HG03354 (cell line): ENCODE results near the gene COQ8A.
A peak's percentile ranks its signal among the peaks of the same experiment; 100 is the strongest.

ENCODE experiments used
- ATAC-seq: cut with Tn5 transposase; IDR thresholded peaks from one replicate; pipeline ENCODE4 v1.9.1; 2021; ENCODE audit warnings: mild to moderate bottlenecking; ENCODE audit not compliant: unreplicated experiment, poor library complexity, severe bottlenecking

Gene COQ8A

DNA sequence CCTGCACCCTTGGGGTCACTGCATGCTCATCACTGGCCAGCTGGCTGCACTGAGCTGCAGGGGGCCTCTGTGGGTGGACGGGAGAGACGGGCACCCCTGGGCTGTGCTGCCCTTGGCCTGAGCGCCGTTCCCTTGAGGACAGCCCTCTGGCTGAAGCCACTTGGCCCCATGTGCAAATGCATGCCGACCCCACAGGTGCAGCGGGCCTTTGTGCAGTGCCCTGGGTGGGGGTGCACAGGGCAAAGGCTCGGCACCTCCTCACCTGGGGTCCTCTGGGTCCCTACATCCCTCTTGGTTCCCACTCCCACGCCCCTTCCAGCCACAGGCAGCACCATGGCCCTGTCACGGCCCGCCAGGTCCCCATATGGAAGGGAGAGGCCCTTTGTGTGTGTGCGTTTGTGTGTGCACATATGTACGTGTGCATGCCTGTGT, 41.3 kb downstream of the COQ8A start:
- ATAC-seq = no peak

DNA sequence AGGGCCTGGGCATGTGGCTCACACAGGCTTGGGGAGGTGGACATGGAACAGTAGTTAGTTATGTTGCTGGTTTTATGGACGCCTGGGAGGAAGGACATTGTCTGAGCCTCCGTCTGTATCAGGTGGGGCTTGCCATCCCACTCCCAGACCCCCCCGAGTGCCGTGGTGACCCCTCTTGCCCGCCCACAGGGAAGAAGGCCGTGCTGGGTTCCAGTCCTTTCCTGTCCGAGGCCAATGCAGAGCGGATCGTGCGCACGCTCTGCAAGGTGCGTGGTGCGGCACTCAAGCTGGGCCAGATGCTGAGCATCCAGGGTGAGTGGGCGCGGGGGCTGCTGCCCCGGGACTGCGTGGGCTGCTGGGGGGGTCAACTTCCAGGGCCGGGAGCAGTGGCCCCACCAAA, 41.7 kb downstream of the COQ8A start:
- ATAC-seq = no peak

DNA sequence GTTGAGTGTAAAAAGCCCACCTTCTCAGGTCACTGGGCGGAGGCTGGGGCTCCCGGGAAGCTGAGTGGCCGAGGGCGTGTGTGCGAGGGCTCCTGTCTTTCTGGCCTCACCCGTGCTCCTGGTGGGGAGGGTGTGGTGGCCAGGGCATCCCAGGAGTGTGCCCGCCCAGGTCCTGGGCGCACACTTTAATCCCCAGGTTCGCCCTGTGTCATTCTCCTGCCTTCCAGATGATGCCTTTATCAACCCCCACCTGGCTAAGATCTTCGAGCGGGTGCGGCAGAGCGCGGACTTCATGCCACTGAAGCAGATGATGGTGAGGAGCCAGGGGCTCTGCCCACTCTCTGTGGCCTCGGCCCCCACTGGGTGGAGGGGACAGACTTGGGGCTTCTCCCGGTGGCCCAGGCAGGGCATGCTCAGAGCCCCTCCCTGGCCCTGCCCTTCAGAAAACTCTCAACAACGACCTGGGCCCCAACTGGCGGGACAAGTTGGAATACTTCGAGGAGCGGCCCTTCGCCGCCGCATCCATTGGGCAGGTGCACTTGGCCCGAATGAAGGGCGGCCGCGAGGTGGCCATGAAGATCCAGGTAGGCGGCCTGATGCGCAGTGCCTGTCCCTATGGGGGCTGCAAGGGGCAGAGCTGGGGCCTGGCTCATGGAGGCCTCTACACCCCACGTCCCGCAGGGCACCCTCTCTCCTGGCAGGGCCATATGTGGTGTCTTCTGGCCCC, 42.5 kb downstream of the COQ8A start:
- ATAC-seq = no peak

DNA sequence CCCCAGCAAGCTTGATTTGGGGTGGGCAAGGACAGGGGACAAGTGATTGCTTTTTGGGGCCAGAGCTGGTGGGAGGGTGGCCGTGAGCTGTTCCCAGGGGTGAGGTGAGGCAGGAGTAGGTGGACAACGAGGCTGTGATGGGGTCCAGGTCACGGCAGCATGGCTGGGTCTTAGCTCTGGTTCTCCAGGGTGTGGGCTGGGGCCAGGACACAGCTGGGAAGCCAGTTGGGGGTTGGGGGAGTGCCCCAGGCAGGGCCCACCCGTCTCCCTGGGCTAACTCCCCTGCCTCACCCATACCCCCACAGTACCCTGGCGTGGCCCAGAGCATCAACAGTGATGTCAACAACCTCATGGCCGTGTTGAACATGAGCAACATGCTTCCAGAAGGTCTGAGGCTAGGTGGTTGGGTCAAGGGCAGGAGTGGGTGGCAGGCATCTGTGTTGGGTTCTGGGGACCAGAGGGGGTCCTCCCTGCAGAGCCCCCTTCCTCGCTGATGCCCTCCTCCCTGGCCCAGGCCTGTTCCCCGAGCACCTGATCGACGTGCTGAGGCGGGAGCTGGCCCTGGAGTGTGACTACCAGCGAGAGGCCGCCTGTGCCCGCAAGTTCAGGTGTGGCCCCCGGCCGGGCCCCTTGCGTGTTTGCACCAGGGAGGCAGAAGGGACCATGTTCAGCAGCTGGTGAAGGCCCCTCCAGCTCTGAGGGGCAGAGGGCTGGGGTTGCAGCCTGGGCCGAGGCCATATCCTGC, 43.3 kb downstream of the COQ8A start:
- ATAC-seq = no peak

DNA sequence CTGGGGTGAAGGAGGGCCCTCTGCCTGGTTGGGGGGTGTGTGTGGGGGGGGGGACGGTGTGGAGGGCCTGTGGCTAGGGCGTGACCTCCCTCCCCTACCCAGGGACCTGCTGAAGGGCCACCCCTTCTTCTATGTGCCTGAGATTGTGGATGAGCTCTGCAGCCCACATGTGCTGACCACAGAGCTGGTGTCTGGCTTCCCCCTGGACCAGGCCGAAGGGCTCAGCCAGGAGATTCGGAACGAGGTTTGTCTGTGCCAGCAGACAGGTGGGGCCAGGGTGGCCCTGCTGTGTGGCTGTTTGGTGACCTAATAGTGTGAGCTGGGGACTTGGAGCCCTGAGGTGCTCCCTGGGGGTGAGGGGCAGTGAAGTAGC, 43.9 kb downstream of the COQ8A start:
- ATAC-seq = no peak

DNA sequence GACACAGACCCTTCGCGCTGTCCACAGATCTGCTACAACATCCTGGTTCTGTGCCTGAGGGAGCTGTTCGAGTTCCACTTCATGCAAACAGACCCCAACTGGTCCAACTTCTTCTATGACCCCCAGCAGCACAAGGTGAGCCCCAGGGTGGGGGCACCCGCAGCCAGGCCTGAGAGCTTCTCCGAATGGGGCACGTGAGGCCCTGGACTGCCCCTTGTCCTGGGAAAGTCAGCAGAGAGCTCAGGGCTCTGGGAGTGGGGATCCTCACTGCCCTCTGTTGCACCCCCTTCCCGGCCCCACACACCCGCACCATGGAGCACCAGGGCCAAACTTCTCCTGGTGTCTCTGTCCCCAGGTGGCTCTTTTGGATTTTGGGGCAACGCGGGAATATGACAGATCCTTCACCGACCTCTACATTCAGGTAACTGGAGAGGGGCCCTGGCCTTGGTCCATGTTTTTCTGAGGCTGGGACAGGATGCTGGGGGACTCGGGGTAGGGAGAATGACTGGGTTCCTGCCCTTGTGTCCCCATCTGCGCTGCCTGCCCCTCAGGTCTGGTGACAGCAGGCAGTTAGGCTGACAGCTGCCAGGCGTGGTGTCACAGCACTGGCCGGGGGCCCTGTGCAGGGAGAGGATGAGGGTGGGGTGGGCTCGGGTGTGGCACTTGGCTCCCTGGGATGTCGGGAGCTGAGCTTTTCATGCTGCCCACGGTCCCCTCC, 44.6 kb downstream of the COQ8A start:
- no peak for ATAC-seq

DNA sequence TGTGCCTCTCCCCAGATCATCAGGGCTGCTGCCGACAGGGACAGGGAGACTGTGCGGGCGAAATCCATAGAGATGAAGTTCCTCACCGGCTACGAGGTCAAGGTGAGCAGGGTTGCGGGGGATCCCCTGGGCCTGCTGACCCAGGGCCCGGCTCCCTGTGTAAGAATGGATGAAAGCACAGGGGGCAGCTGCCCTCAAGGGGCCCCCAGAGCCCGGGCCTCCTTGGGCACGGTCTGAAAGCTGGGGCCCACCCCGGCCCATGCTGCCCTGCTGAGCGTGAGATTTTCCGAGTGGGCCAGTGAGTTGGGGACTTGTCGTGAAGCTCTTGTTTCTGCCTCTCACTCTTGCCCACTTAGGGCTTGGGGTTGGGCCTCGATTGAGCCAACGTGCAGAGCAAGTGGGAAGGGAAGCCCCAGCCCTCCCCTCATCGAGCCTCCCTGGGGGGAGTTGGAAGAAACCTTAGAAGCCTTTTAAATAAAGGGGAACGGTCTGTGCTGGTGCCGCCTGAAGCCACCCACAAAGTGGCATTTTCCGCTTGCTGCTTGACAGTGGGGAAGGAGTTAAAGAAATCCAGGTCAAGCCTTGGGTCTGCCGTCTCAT, 45.2 kb downstream of the COQ8A start:
- ATAC-seq = no peak

DNA sequence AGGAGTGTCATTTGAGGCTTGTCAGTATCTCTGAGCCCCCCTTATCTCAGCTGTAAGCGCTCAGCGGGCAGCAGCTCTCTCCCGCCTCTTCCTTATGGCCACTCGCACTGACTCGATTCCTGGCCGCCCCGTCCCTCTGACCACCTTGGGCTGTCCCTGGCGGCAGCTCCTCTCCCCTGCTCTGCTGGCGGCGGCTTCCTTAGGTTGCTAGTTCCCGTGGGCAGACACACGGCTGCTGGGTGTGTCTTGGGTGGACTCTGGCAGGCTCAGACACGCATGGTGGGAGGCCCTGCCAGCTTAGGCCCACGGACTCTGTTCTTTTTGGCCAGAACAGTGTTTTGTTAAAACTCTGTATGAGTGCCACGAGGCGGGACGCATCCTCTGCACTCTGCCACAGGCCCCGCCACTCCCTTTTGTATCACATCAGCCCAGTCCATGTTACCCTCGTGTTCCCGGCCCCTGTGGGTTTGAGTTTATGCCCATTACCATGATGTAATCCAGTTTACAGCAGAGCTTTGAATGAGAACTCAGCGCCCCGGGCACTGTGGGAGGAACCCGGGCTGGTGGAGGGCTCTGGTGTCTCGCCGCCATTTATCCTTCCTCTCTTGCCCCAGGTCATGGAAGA, 45.9 kb downstream of the COQ8A start:
- ATAC-seq = no peak

DNA sequence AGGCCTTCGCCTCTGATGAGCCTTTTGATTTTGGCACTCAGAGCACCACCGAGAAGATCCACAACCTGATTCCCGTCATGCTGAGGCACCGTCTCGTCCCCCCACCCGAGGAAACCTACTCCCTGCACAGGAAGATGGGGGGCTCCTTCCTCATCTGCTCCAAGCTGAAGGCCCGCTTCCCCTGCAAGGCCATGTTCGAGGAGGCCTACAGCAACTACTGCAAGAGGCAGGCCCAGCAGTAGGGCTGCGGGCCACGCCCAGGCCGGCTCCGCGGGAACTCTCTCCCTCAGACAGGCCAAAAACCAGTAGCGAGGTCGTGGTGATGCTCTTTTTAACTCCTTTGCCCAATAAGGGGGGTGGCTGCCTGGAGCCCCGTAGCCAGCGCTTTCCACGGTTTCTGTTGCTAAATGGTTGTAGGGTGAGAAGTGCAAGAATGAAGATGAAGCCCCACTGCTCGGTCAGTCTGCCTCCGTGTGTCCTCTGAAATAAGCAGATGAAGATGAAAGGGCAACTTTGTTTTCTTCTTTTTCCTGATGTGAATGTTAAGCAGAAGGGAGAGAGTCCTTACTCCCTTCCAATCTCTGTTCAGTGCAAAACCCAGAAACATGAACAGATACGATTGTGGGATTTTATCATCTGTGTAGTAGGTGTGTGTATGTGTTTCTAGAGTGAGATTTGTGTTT, 46.5 kb downstream of the COQ8A start:
- no peak for ATAC-seq

DNA sequence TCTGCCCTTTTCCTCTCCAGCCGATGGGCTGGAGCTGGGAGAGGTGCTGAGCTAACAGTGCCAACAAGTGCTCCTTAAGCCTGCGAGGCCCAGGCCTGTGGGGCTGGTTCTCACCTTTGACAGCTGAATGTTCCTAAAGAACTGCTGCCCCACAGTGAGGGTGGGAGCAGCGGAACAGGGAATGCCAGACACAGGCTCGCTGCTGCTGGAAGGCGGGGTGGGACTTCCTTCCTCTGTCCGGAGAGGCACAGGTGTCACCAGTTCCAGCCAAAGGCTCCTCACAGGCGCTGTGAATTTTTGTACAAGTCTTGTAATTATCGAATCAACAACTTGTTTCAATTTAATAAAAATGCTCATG, 47.1 kb downstream of the COQ8A start:
- ATAC-seq = no peak

DNA sequence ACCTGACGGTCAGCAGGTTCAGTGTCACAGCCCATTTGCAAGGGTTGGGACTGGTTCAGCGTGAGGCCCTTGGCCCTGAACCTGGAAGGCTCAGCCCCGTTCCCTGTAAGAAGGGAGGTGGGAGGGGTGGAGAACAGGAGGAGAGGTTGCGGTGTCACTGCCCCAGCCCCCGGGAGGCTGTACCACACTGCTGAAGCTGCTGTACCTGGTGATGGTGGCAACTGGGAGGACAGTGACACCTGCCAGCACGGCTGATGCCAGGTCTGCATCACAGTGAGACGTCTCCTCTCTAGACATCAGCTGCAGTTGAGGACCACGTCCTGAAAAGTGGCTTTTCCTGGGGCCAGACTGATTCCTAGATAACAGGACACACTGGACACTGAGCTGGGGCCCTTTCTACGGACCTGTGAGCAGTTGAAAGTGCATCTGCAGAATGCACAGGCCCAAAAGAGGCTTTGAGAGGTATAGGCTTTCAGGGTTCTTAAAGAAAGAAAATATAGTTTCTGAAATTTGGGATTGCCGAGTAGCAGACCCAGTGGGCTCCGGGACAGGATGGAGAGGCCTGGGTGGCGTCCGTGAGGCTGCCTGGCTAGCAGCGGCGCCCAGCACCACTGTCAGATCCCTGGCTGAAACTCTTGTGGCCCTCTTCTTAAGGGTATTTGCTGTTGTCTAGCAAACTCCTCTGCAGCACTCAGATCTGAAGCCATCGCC, 47.7 kb downstream of the COQ8A start:
- no peak for ATAC-seq

DNA sequence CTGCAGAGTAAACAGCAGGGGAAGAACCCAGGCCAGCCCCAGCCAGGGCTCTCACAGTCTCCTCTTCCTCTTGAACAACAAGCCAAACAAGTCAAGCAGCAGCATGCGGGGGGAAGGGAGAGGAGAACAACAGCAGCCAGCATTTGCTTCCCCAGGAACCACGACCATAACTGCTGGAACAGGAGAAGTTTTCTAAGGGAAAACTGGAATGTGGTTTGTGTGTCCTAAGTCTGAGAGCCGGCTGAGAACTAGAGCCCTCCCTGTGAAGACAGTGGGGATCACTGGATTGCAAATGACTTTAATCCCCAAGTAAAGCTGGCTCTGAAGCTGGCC, 48.2 kb downstream of the COQ8A start:
- ATAC-seq = no peak

DNA sequence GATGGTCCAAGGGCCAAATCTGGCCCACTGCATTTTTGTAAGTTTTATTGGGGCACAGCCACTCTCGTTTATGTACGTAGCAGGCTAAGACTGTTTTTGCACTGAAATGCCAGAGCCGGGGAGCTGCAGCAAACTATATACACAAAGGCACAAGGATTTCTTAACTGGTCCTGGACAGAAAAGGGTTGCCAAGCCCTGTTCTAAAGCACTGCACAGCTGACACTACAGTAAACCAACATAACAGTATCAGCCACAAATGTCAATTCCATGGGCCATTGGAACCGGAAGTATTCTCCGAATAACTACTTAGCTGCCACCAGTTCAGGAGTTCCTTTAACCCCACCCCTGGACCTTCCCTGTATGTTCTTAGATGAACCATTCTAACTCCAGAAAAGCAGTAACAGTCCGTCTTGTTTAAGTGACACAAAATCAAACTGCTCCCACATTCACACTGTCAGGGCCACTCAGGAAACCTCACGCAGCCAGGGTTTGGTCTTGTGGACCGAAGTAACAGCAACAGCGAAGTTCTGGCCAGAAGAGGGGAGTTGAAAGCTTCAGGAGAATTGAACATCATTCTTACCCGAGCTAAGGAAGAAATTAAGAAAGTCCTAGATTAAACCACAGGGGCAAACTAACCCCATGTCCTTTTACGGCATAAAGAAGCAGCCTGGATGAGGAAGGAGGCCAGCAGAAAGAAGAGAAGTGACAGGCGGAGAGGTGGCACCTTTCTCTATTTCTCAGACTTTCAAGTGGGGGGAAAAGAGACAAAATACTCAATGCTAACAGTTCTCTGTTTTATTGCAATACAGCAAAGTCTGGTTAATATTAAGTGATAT, 49.2 kb downstream of the COQ8A start:
- no peak for ATAC-seq

DNA sequence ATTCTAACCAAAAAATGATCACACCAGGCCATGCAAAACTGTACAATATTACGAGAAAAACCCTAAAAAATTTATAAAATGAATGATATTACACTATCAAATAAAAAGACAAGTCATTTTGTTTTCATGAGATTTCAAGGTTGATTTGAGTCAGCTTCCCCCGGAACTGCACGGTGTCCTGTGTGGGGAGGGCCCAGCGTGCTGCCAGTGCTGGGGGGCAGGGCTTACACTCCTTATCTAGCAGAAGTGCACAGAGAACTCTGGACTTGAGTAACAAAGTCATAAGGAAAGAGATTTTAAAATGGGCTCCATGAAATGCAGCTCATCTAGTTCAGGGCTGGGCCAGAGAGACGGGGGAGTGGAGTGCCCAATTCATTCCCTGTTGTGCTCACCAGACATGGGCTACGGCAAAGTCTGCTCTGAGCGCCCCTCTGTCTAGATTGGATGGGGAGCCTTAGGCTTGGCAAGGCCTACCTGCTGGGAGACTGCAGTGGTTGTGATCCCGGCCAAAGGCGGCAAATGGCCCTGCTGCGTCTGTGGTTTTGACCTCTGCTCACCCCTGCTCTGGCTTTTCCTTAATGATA, 50.1 kb downstream of the COQ8A start:
- ATAC-seq = peak; percentile 77

DNA sequence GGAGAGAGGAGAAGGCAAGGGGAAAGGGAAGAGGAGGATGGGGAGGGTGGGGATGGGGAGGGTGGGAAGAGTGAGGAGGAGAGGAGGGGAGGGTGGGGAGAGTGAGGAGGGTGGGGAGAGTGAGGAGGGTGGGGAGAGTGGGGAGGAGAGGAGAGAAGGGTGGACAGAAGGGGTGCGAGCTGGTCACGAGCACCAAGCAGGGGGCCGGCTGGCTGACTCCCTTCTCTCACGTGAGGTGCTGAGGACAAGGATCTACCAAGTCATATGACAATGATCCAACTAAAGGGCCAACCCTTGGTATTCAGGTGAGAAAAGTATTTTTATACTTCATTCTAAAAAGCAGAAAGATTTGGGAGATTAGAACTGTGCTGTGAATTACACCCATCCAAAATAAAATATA, 51.8 kb downstream of the COQ8A start:
- ATAC-seq = no peak

DNA sequence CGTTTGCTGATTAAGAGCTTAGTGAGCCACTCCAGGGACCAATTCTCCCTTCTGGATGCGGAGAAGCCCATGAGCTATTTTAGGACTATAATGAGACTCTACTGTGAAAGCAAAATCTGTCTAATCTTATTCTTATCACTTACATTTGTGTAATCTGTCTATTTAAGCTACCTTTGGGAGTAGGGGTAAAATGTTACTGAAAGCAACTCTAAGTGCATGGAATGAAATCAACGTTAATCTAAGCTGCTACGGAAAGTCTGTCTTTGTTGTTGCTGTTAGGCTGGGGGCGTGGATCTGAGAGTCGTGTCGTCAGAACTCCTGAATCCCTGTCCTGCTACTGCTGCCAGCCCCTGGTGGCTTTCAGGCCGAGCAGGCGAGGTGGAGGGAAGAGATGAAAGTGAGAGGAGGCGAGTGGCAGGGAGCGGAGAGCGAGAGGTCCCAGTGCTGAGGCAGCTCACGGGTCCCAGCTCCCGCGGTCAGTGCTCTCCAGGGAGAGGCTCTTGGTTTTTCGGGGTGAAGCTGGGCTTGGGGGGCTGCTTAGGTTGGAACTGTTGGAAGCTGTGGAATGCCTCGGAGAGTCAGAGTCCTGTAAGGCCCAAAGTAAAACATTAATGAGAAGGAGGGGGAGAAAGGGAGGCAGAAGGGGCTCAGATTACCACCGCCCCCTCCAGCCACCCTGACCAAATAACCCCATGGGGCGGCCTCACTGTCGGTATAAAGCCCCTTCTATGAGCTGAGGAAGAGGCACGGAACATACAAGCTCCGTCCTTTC, 53.9 kb downstream of the COQ8A start:
- ATAC-seq = no peak
